ENCODE results near the gene ZNF446. TPM values are rescaled to one million over a fixed set of nuclear protein-coding genes. Genes with fewer than 3 reads are reported as not detected.

Gene ZNF446
- total RNA-seq, 1 donor, result 18.1 TPM

GRCh38 chr19:58477130-58477529, 978 bp downstream of the ZNF446 start:
- peak overlapping the region; percentile 85 for H2AFZ ChIP-seq (ENCODE audit: low read length)
- H3K27ac ChIP-seq (ENCODE audit: low read depth, low read length), result peak overlapping the region; percentile 96
- peak overlapping the region; percentile 80 for H3K4me3 ChIP-seq (ENCODE audit: insufficient read depth, low read length)
- peaks cover 2% of the 10 kb centered on the region for H4K20me1 ChIP-seq (ENCODE audit: insufficient read depth, low read length)
- H3K9me3 ChIP-seq (ENCODE audit: low read depth, low read length), result no peaks in the 10 kb centered on the region
- no peaks in the 10 kb centered on the region for H3K79me2 ChIP-seq (ENCODE audit: insufficient read depth, low read length)
- no peak for TF ChIP-seq CTCF (IDR thresholded peaks at IDR 0.05; ENCODE audit: extremely low read depth, low read depth, low read length)
- peaks cover 18% of the 10 kb centered on the region for H3K4me1 ChIP-seq (ENCODE audit: insufficient read depth, low read length)
- H3K27me3 ChIP-seq (ENCODE audit: insufficient read depth, low read length), result no peaks in the 10 kb centered on the region
- peak overlapping the region; percentile 95 for H3K4me2 ChIP-seq (ENCODE audit: insufficient read depth, low read length)
- no peak for DNase-seq (ENCODE audit: insufficient read length, low spot score, missing footprints)
- peaks cover 10% of the 10 kb centered on the region for H3K36me3 ChIP-seq (ENCODE audit: insufficient read depth, low read length)

GRCh38 chr19:58477871-58478270, 1.7 kb downstream of the ZNF446 start:
- H3K9me3 ChIP-seq (ENCODE audit: low read depth, low read length), result no peaks in the 10 kb centered on the region
- H3K36me3 ChIP-seq (ENCODE audit: insufficient read depth, low read length), result peaks cover 2% of the 10 kb centered on the region
- H3K27me3 ChIP-seq (ENCODE audit: insufficient read depth, low read length), result no peaks in the 10 kb centered on the region
- H3K4me3 ChIP-seq (ENCODE audit: insufficient read depth, low read length), result no peak overlapping the region
- no peak for TF ChIP-seq CTCF (IDR thresholded peaks at IDR 0.05; ENCODE audit: extremely low read depth, low read depth, low read length)
- H2AFZ ChIP-seq (ENCODE audit: low read length), result no peak overlapping the region
- no peak for DNase-seq (ENCODE audit: insufficient read length, low spot score, missing footprints)
- no peaks in the 10 kb centered on the region for H4K20me1 ChIP-seq (ENCODE audit: insufficient read depth, low read length)
- H3K79me2 ChIP-seq (ENCODE audit: insufficient read depth, low read length), result no peaks in the 10 kb centered on the region
- peaks cover 18% of the 10 kb centered on the region for H3K4me1 ChIP-seq (ENCODE audit: insufficient read depth, low read length)
- H3K27ac ChIP-seq (ENCODE audit: low read depth, low read length), result no peak overlapping the region
- no peak overlapping the region for H3K4me2 ChIP-seq (ENCODE audit: insufficient read depth, low read length)

GRCh38 chr19:58479303-58479702, 3.2 kb downstream of the ZNF446 start:
- no peak for TF ChIP-seq CTCF (IDR thresholded peaks at IDR 0.05; ENCODE audit: extremely low read depth, low read depth, low read length)
- H3K27me3 ChIP-seq (ENCODE audit: insufficient read depth, low read length), result no peaks in the 10 kb centered on the region
- no peaks in the 10 kb centered on the region for H3K36me3 ChIP-seq (ENCODE audit: insufficient read depth, low read length)
- no peaks in the 10 kb centered on the region for H3K79me2 ChIP-seq (ENCODE audit: insufficient read depth, low read length)
- H3K4me3 ChIP-seq (ENCODE audit: insufficient read depth, low read length), result no peak overlapping the region
- no peak overlapping the region for H2AFZ ChIP-seq (ENCODE audit: low read length)
- no peak overlapping the region for H3K4me2 ChIP-seq (ENCODE audit: insufficient read depth, low read length)
- no peaks in the 10 kb centered on the region for H4K20me1 ChIP-seq (ENCODE audit: insufficient read depth, low read length)
- peaks cover 15% of the 10 kb centered on the region for H3K4me1 ChIP-seq (ENCODE audit: insufficient read depth, low read length)
- no peak overlapping the region for H3K27ac ChIP-seq (ENCODE audit: low read depth, low read length)
- peak; percentile 64 for DNase-seq (ENCODE audit: insufficient read length, low spot score, missing footprints)
- H3K9me3 ChIP-seq (ENCODE audit: low read depth, low read length), result no peaks in the 10 kb centered on the region

GRCh38 chr19:58479736-58480480, 3.8 kb downstream of the ZNF446 start:
- H3K4me2 ChIP-seq (ENCODE audit: insufficient read depth, low read length), result no peak overlapping the region
- H3K27ac ChIP-seq (ENCODE audit: low read depth, low read length), result no peak overlapping the region
- no peaks in the 10 kb centered on the region for H3K9me3 ChIP-seq (ENCODE audit: low read depth, low read length)
- peak; percentile 58 for DNase-seq (ENCODE audit: insufficient read length, low spot score, missing footprints)
- H3K4me3 ChIP-seq (ENCODE audit: insufficient read depth, low read length), result no peak overlapping the region
- no peaks in the 10 kb centered on the region for H3K36me3 ChIP-seq (ENCODE audit: insufficient read depth, low read length)
- H3K4me1 ChIP-seq (ENCODE audit: insufficient read depth, low read length), result peaks cover 9% of the 10 kb centered on the region
- no peaks in the 10 kb centered on the region for H3K79me2 ChIP-seq (ENCODE audit: insufficient read depth, low read length)
- H4K20me1 ChIP-seq (ENCODE audit: insufficient read depth, low read length), result no peaks in the 10 kb centered on the region
- no peak for TF ChIP-seq CTCF (IDR thresholded peaks at IDR 0.05; ENCODE audit: extremely low read depth, low read depth, low read length)
- no peaks in the 10 kb centered on the region for H3K27me3 ChIP-seq (ENCODE audit: insufficient read depth, low read length)
- no peak overlapping the region for H2AFZ ChIP-seq (ENCODE audit: low read length)
